Breast epithelium (tissue), 4 donors: ENCODE data around the gene L3MBTL3. TPM values are rescaled to one million over a fixed set of nuclear protein-coding genes. Genes with fewer than 3 reads are reported as not detected.

Source experiments
- DNase-seq, 2 donors: peaks; one replicate each; pipeline ENCODE4 v3.0.0-alpha.2; 2019; ENCODE audit warnings: low spot score in 2 of 2
- H3K27ac ChIP-seq, 2 donors: fragments of 200-600 bp; sonication (generic) in 1 of 2; one replicate each; pipeline ENCODE4 v1.5.1; 2016 to 2019; ENCODE audit warnings: mild to moderate bottlenecking in 1 of 2
- H3K27me3 ChIP-seq, 2 donors: fragments of 200-600 bp; sonication (generic) in 1 of 2; one replicate each; pipeline versions ENCODE4 v1.5.1 to v1.6.0; 2017 to 2019; ENCODE audit warnings: control low read depth in 1 of 2, mild to moderate bottlenecking in 1 of 2
- H3K36me3 ChIP-seq: fragments of 200-600 bp; one replicate; pipeline ENCODE4 v1.5.1; 2019
- H3K4me1 ChIP-seq, 2 donors: fragments of 200-600 bp; sonication (generic); one replicate each; pipeline ENCODE4 v1.5.1; 2016 to 2019; ENCODE audit warnings: control low read depth in 1 of 2
- H3K4me3 ChIP-seq, 3 donors: fragments of 200-600 bp; sonication (generic); 1 replicate in 2 of 3; 2 replicates in 1 of 3; pipeline ENCODE4 v1.5.1; 2016 to 2019; ENCODE audit warnings: mild to moderate bottlenecking in 3 of 3, moderate library complexity in 2 of 3
- H3K9me3 ChIP-seq, 2 donors: fragments of 200-600 bp; sonication (generic) in 1 of 2; one replicate each; pipeline ENCODE4 v1.5.1; 2016 to 2019; ENCODE audit warnings: control low read depth in 1 of 2
- CTCF ChIP-seq, 3 donors: fragments of 450-650 bp; IDR thresholded peaks; one replicate each; pipeline ENCODE4 v1.5.1; 2016 to 2017; ENCODE audit warnings: antibody characterized with exemption in 3 of 3, mild to moderate bottlenecking in 3 of 3, moderate library complexity in 3 of 3
- POLR2A ChIP-seq: fragments of 450-650 bp; IDR thresholded peaks from one replicate; pipeline ENCODE4 v1.6.1; 2016; ENCODE audit warnings: antibody characterized with exemption, mild to moderate bottlenecking, moderate library complexity
- POLR2AphosphoS5 ChIP-seq, 3 donors: sonication (generic); formaldehyde crosslinking; IDR thresholded peaks; one replicate each; pipeline ENCODE4 v1.6.1; 2017; ENCODE audit warnings: antibody characterized with exemption in 3 of 3
- intact Hi-C: fragments of 100-400 bp; cut with DNase I; formaldehyde crosslinking; loops from one replicate; pipeline ENCODE4 v1.15.1; 2023; ENCODE audit warnings: low total_unique reads
- total RNA-seq, 3 donors: library from RNA; depleted of rRNA; stranded (reverse); fragments of >200 nt; gene quantifications; one replicate each; pipeline ENCODE4 v1.1.0, GENCODE V29; 2016

The L3MBTL3 gene
- total RNA-seq, 3 donors from 2014 or later = 7.4 to 16.7 (median 9.7) TPM

- no peak for TF ChIP-seq POLR2AphosphoS5 (IDR thresholded peaks at IDR 0.05)
- no peak for TF ChIP-seq CTCF (IDR thresholded peaks at IDR 0.05)
- no peak for TF ChIP-seq POLR2A
- Histone ChIP-seq H3K9me3 (no peaks in the 10 kb centered on the region), H3K27me3 (no peaks in the 10 kb centered on the region), H3K4me1 (no peaks in the 10 kb centered on the region), H3K36me3 (no peaks in the 10 kb centered on the region), H3K4me3 (no peak overlapping the region), H3K27ac (no peak overlapping the region)
- DNase-seq = no peak
- intact Hi-C loops = no loop called here
These were observed 99.9 kb downstream of the L3MBTL3 start for GRCh38 chr6:130118236-130118635.

- no peak for TF ChIP-seq POLR2A
- TF ChIP-seq POLR2AphosphoS5 (IDR thresholded peaks at IDR 0.05) = no peak
- no peak for TF ChIP-seq CTCF (IDR thresholded peaks at IDR 0.05)
- no peaks in the 10 kb centered on the region for H3K36me3 ChIP-seq
- intact Hi-C loops = no loop called here
- H3K27me3 ChIP-seq = no peaks in the 10 kb centered on the region
- no peak for DNase-seq
- no peak overlapping the region for H3K27ac ChIP-seq
- H3K4me3 ChIP-seq = no peak overlapping the region
- H3K9me3 ChIP-seq = no peaks in the 10 kb centered on the region
- H3K4me1 ChIP-seq = no peaks in the 10 kb centered on the region
These were observed 100.8 kb downstream of the L3MBTL3 start for GRCh38 chr6:130119211-130119610.

- Histone ChIP-seq H3K4me1 (no peaks in the 10 kb centered on the region), H3K36me3 (no peaks in the 10 kb centered on the region), H3K4me3 (no peak overlapping the region), H3K27ac (no peak overlapping the region), H3K9me3 (no peaks in the 10 kb centered on the region), H3K27me3 (no peaks in the 10 kb centered on the region)
- DNase-seq = no peak
- TF ChIP-seq POLR2AphosphoS5 (IDR thresholded peaks at IDR 0.05) (no peak), POLR2A (no peak), CTCF (IDR thresholded peaks at IDR 0.05) (no peak)
- intact Hi-C loops = no loop called here
These were observed 102.3 kb downstream of the L3MBTL3 start for GRCh38 chr6:130120731-130121130.

GRCh38 chr6:130122243-130122642, 103.9 kb downstream of the L3MBTL3 start:
- Histone ChIP-seq H3K36me3 (no peaks in the 10 kb centered on the region), H3K27me3 (no peaks in the 10 kb centered on the region), H3K4me3 (no peak overlapping the region), H3K27ac (no peak overlapping the region), H3K4me1 (no peaks in the 10 kb centered on the region), H3K9me3 (no peaks in the 10 kb centered on the region)
- intact Hi-C loops = no loop called here
- no peak for DNase-seq
- no peak for TF ChIP-seq POLR2AphosphoS5 (IDR thresholded peaks at IDR 0.05)
- TF ChIP-seq POLR2A = no peak

- DNase-seq = no peak
- Histone ChIP-seq H3K36me3 (no peaks in the 10 kb centered on the region), H3K27me3 (no peaks in the 10 kb centered on the region), H3K9me3 (no peaks in the 10 kb centered on the region), H3K27ac (no peak overlapping the region), H3K4me3 (no peak overlapping the region), H3K4me1 (no peaks in the 10 kb centered on the region)
- no peak for TF ChIP-seq POLR2AphosphoS5 (IDR thresholded peaks at IDR 0.05)
- no peak for TF ChIP-seq POLR2A
- no peak for TF ChIP-seq CTCF (IDR thresholded peaks at IDR 0.05)
- intact Hi-C loops = no loop called here
These were observed 108.8 kb downstream of the L3MBTL3 start for GRCh38 chr6:130127195-130127594.

GRCh38 chr6:130128326-130128725, 109.9 kb downstream of the L3MBTL3 start:
- Histone ChIP-seq H3K4me1 (no peaks in the 10 kb centered on the region), H3K4me3 (no peak overlapping the region), H3K36me3 (no peaks in the 10 kb centered on the region), H3K9me3 (no peaks in the 10 kb centered on the region), H3K27ac (no peak overlapping the region), H3K27me3 (no peaks in the 10 kb centered on the region)
- intact Hi-C loops = no loop called here
- TF ChIP-seq POLR2AphosphoS5 (IDR thresholded peaks at IDR 0.05) = no peak
- no peak for DNase-seq
